ENCODE measurements around the gene SLC6A20.

Gene SLC6A20

GRCh38 chr3:45715945-45716344, 80.4 kb downstream of the SLC6A20 start:
- TF ChIP-seq JUND (IDR thresholded peaks at IDR 0.05; ENCODE audit: low read depth), result no peak
- in situ Hi-C loops (cut with HindIII; ENCODE audit: low pct_unique_long_range_greater_than_20kb, low sequenced_read_pairs), result no loop called here

GRCh38 chr3:45712434-45713110, 83.8 kb downstream of the SLC6A20 start:
- DNase-seq (ENCODE audit: low read depth in 1 of 2, low spot score in 1 of 2), result no peak
- in situ Hi-C loops (cut with HindIII; ENCODE audit: low pct_unique_long_range_greater_than_20kb, low sequenced_read_pairs), result no loop called here
- no peak for TF ChIP-seq JUND (IDR thresholded peaks at IDR 0.05; ENCODE audit: low read depth)

More at GRCh38 chr3:45715945-45716344, 80.4 kb downstream of the SLC6A20 start:
- DNase-seq (ENCODE audit: low read depth in 1 of 2, low spot score in 1 of 2), result no peak

- DNase-seq (ENCODE audit: low read depth in 1 of 2, low spot score in 1 of 2), result no peak
- in situ Hi-C loops (cut with HindIII; ENCODE audit: low pct_unique_long_range_greater_than_20kb, low sequenced_read_pairs), result no loop called here
- no peak for TF ChIP-seq JUND (IDR thresholded peaks at IDR 0.05; ENCODE audit: low read depth)
Observed at GRCh38 chr3:45711931-45712330, 84.4 kb downstream of the SLC6A20 start.

GRCh38 chr3:45705839-45706808, 90.2 kb downstream of the SLC6A20 start:
- in situ Hi-C loops (cut with HindIII; ENCODE audit: low pct_unique_long_range_greater_than_20kb, low sequenced_read_pairs), result no loop called here
- DNase-seq (ENCODE audit: low read depth in 1 of 2, low spot score in 1 of 2), result no peak
- TF ChIP-seq JUND (IDR thresholded peaks at IDR 0.05; ENCODE audit: low read depth), result no peak

Data from T47D (cell line).